ENCODE measurements around the gene BMP8B. TPM values are rescaled to one million over a fixed set of nuclear protein-coding genes. Genes with fewer than 3 reads are reported as not detected.
"Not testable (repeated sequence)": the region's sequence is repeated elsewhere in the genome, so short reads cannot be mapped to it uniquely, and the experiment has no call there.

The BMP8B gene
- total RNA-seq, 1 donor from 2014 or later: 0.41 TPM

GRCh38 chr1:39817091-39817932 is 28.6 kb upstream of the BMP8B start:
- peak; percentile 8 for ATAC-seq
- intact Hi-C loops (cut with DNase I): loop anchor here (10.0 kb wide), 1 partner anchor 217 kb away; no protein-coding TSS in a partner anchor
- DNase-seq (ENCODE audit: missing footprints): not testable (repeated sequence)

GRCh38 chr1:39816415-39817090 is 27.9 kb upstream of the BMP8B start:
- DNase-seq (ENCODE audit: missing footprints) (peak; percentile 81), ATAC-seq (peak; percentile 74)
- intact Hi-C loops (cut with DNase I): loop anchor here (1.0 to 10.0 kb wide), 2 partner anchors 157 to 218 kb away; no protein-coding TSS in a partner anchor

- intact Hi-C loops (cut with DNase I): loop anchor here (10.0 kb wide), 1 partner anchor 222 kb away; no protein-coding TSS in a partner anchor
- DNase-seq (ENCODE audit: missing footprints) (no peak), ATAC-seq (peak; percentile 74)
These were observed 24.2 kb upstream of the BMP8B start for GRCh38 chr1:39812913-39813312.

GRCh38 chr1:39808784-39809517 is 20.3 kb upstream of the BMP8B start:
- intact Hi-C loops (cut with DNase I): no loop called here
- DNase-seq (ENCODE audit: missing footprints) (no peak), ATAC-seq (no peak)

GRCh38 chr1:39805385-39805784 is 16.7 kb upstream of the BMP8B start:
- no peak for ATAC-seq
- no peak for DNase-seq (ENCODE audit: missing footprints)
- intact Hi-C loops (cut with DNase I): no loop called here

- DNase-seq (ENCODE audit: missing footprints) (no peak), ATAC-seq (no peak)
- intact Hi-C loops (cut with DNase I): no loop called here
These were observed 14.0 kb upstream of the BMP8B start for GRCh38 chr1:39802496-39803260.

- ATAC-seq: no peak
- DNase-seq (ENCODE audit: missing footprints): no peak
- intact Hi-C loops (cut with DNase I): no loop called here
These were observed 11.8 kb upstream of the BMP8B start for GRCh38 chr1:39800471-39800835.

- DNase-seq (ENCODE audit: missing footprints): peak; percentile 76
- intact Hi-C loops (cut with DNase I): no loop called here
These were observed 11.3 kb upstream of the BMP8B start for GRCh38 chr1:39799770-39800470.

GRCh38 chr1:39798859-39799769 is 10.4 kb upstream of the BMP8B start:
- intact Hi-C loops (cut with DNase I): not testable (repeated sequence)
- peak; percentile 70 for ATAC-seq

More at GRCh38 chr1:39799770-39800470, 11.3 kb upstream of the BMP8B start:
- ATAC-seq: peak; percentile 79

GRCh38 chr1:39795651-39796050 is 7.0 kb upstream of the BMP8B start:
- DNase-seq (ENCODE audit: missing footprints) (no peak), ATAC-seq (no peak)
- intact Hi-C loops (cut with DNase I): no loop called here

More at GRCh38 chr1:39798859-39799769, 10.4 kb upstream of the BMP8B start:
- DNase-seq (ENCODE audit: missing footprints): peak; percentile 89

GRCh38 chr1:39791838-39792237 is 3.2 kb upstream of the BMP8B start:
- intact Hi-C loops (cut with DNase I): no loop called here
- DNase-seq (ENCODE audit: missing footprints): no peak
- ATAC-seq: no peak

GRCh38 chr1:39789571-39790110 is 976 bp upstream of the BMP8B start:
- intact Hi-C loops (cut with DNase I): no loop called here
- no peak for ATAC-seq
- DNase-seq (ENCODE audit: missing footprints): no peak

GRCh38 chr1:39788426-39788757 is 273 bp downstream of the BMP8B start:
- ATAC-seq (no peak), DNase-seq (ENCODE audit: missing footprints) (no peak)
- intact Hi-C loops (cut with DNase I): no loop called here

GRCh38 chr1:39787964-39788363 is 701 bp downstream of the BMP8B start:
- DNase-seq (ENCODE audit: missing footprints); ATAC-seq; intact Hi-C loops (cut with DNase I): not testable (repeated sequence)

GRCh38 chr1:39787468-39787867 is 1.2 kb downstream of the BMP8B start:
- intact Hi-C loops (cut with DNase I): no loop called here
- DNase-seq (ENCODE audit: missing footprints): no peak
- no peak for ATAC-seq

GRCh38 chr1:39787108-39787375 is 1.6 kb downstream of the BMP8B start:
- ATAC-seq; intact Hi-C loops (cut with DNase I); DNase-seq (ENCODE audit: missing footprints): not testable (repeated sequence)
